Measurements from ENCODE around the gene COL23A1. TPM values are rescaled to one million over a fixed set of nuclear protein-coding genes. Genes with fewer than 3 reads are reported as not detected.

COL23A1 gene
- total RNA-seq, 1 donor from 2014 or later = 2.0 TPM

DNA sequence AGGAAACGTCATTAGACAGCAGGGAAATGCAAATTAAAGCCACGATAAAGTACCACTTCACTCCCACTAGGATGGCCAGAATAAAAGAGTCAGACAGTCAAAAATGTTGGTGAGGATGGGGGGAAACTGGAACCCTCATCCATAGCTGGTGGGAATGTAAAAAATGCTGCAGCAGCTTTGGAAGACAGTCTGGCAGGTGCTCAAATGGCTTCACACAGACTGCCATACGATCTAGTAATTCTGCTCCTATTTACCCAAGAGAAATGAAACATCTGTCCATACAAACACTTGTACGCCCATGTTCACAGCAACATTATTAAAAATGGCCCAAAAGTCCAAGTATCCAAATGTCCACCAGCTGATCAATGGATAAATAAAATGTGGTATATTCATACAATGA is 198.7 kb downstream of the COL23A1 start:
- intact Hi-C loops (cut with DNase I) = no loop called here
- H3K9me3 ChIP-seq = no peaks in the 10 kb centered on the region
- no peak for DNase-seq
- H3K4me3 ChIP-seq = no peak overlapping the region
- ATAC-seq = no peak
- H3K27ac ChIP-seq = no peak overlapping the region
- H3K36me3 ChIP-seq = no peaks in the 10 kb centered on the region
- TF ChIP-seq, protein P1, sequence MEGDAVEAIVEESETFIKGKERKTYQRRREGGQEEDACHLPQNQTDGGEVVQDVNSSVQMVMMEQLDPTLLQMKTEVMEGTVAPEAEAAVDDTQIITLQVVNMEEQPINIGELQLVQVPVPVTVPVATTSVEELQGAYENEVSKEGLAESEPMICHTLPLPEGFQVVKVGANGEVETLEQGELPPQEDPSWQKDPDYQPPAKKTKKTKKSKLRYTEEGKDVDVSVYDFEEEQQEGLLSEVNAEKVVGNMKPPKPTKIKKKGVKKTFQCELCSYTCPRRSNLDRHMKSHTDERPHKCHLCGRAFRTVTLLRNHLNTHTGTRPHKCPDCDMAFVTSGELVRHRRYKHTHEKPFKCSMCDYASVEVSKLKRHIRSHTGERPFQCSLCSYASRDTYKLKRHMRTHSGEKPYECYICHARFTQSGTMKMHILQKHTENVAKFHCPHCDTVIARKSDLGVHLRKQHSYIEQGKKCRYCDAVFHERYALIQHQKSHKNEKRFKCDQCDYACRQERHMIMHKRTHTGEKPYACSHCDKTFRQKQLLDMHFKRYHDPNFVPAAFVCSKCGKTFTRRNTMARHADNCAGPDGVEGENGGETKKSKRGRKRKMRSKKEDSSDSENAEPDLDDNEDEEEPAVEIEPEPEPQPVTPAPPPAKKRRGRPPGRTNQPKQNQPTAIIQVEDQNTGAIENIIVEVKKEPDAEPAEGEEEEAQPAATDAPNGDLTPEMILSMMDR (IDR thresholded peaks at IDR 0.05) = no peak
- peaks cover 5% of the 10 kb centered on the region for H3K4me1 ChIP-seq
- no peaks in the 10 kb centered on the region for H3K27me3 ChIP-seq

DNA sequence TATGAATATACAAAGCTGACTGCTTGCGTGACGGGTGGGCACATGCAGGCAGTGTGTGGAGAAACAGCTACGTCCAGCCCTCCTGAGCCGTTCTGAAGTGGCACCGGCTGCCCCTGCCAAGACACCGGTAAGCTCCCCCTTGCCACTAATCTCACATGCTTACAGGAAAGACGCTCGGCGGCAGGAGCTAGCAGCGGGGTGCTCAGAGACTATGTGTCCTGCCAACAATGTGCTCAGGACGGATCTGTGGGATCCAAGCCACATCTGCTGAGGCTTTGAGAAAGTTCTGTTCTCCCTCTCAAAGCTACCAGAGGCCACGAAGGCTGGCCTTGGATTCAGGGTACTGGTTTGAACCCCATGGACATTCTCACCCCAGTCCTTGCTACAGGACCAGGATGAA is 200.4 kb downstream of the COL23A1 start:
- no peaks in the 10 kb centered on the region for H3K27me3 ChIP-seq
- no peaks in the 10 kb centered on the region for H3K36me3 ChIP-seq
- TF ChIP-seq, protein P1 (IDR thresholded peaks at IDR 0.05) = no peak
- no peak overlapping the region for H3K27ac ChIP-seq
- peaks cover 5% of the 10 kb centered on the region for H3K4me1 ChIP-seq
- no peak for ATAC-seq
- no peak overlapping the region for H3K4me3 ChIP-seq
- no peaks in the 10 kb centered on the region for H3K9me3 ChIP-seq
- no peak for DNase-seq
- intact Hi-C loops (cut with DNase I) = no loop called here

- ATAC-seq = peak; percentile 37
- peaks cover 6% of the 10 kb centered on the region for H3K4me1 ChIP-seq
- H3K4me3 ChIP-seq = no peak overlapping the region
- intact Hi-C loops (cut with DNase I) = no loop called here
- TF ChIP-seq, protein P1 (IDR thresholded peaks at IDR 0.05) = no peak
- no peaks in the 10 kb centered on the region for H3K36me3 ChIP-seq
- no peaks in the 10 kb centered on the region for H3K9me3 ChIP-seq
- H3K27me3 ChIP-seq = no peaks in the 10 kb centered on the region
- no peak for DNase-seq
- H3K27ac ChIP-seq = no peak overlapping the region
These were observed 201.0 kb downstream of the COL23A1 start for GRCh38 chr5:178389026-178389729.

- DNase-seq (no peak), ATAC-seq (peak; percentile 60)
- no peak overlapping the region for H3K27ac ChIP-seq
- no peaks in the 10 kb centered on the region for H3K36me3 ChIP-seq
- peaks cover 11% of the 10 kb centered on the region for H3K4me1 ChIP-seq
- intact Hi-C loops (cut with DNase I) = no loop called here
- no peaks in the 10 kb centered on the region for H3K9me3 ChIP-seq
- TF ChIP-seq, protein P1 (IDR thresholded peaks at IDR 0.05) = no peak
- no peaks in the 10 kb centered on the region for H3K27me3 ChIP-seq
- H3K4me3 ChIP-seq = no peak overlapping the region
These were observed 201.7 kb downstream of the COL23A1 start for GRCh38 chr5:178388386-178389025.

DNA sequence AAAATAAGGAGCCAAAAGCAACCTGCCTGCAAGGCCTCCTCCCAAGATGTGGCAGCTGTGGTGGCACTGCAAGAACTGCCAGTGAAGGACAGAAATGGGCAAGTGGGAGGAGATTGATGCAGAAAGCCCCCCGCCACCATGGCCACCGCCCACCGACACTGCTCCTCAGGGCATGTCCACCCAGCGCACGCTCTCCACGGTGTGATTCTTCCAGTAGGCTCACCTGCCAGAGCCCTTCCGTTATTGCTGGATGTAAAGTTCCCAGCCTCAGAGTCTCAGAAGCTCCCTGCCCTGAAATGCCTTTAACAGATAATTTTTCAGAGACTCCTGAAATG is 202.4 kb downstream of the COL23A1 start:
- TF ChIP-seq, protein P1 (IDR thresholded peaks at IDR 0.05) = no peak
- Histone ChIP-seq H3K4me1 (peaks cover 11% of the 10 kb centered on the region), H3K27ac (no peak overlapping the region), H3K36me3 (no peaks in the 10 kb centered on the region), H3K9me3 (no peaks in the 10 kb centered on the region), H3K4me3 (no peak overlapping the region), H3K27me3 (no peaks in the 10 kb centered on the region)
- DNase-seq (peak; percentile 37), ATAC-seq (no peak)
- intact Hi-C loops (cut with DNase I) = no loop called here
